Thyroid gland (tissue), 4 donors: ENCODE data around the gene ACSS1. TPM values are rescaled to one million over a fixed set of nuclear protein-coding genes. Genes with fewer than 3 reads are reported as not detected.

Source experiments
- DNase-seq, 2 donors: peaks; one replicate each; pipeline ENCODE4 v3.0.0-alpha.2; 2019
- H3K27ac ChIP-seq, 3 donors: fragments of 200-600 bp; sonication (generic); 1 replicate in 2 of 3; 2 replicates in 1 of 3; pipeline ENCODE4 v1.5.1; 2016 to 2019; ENCODE audit warnings: mild to moderate bottlenecking in 1 of 3, moderate library complexity in 1 of 3
- H3K27me3 ChIP-seq: fragments of 200-600 bp; sonication (generic); one replicate; pipeline ENCODE4 v1.5.1; 2019
- H3K36me3 ChIP-seq, 2 donors: fragments of 200-600 bp; sonication (generic); one replicate each; pipeline ENCODE4 v1.5.1; 2016 to 2019
- H3K4me1 ChIP-seq, 2 donors: fragments of 200-600 bp; sonication (generic); one replicate each; pipeline ENCODE4 v1.5.1; 2017 to 2019
- H3K4me3 ChIP-seq, 3 donors: fragments of 200-600 bp; sonication (generic); replicated peaks in 1 of 3; 1 replicate in 2 of 3; 2 replicates in 1 of 3; pipeline ENCODE4 v1.5.1; 2016; ENCODE audit warnings: mild to moderate bottlenecking in 1 of 3
- H3K9me3 ChIP-seq: fragments of 200-600 bp; sonication (generic); one replicate; pipeline ENCODE4 v1.5.1; 2017
- POLR2A ChIP-seq, 2 donors: fragments of 450-650 bp; IDR thresholded peaks; one replicate each; pipeline ENCODE4 v1.6.1; 2017; ENCODE audit warnings: antibody characterized with exemption in 2 of 2, mild to moderate bottlenecking in 2 of 2, moderate library complexity in 1 of 2
- WGBS, 2 donors: methylation state at CpG; one replicate each; pipeline ENCODE4 v1.1.5; 2017; 5-methylcytosine and 5-hydroxymethylcytosine counted together
- intact Hi-C: fragments of 100-400 bp; cut with DNase I; formaldehyde crosslinking; loops from one replicate; pipeline ENCODE4 v1.15.1; 2023
- total RNA-seq, 4 donors: library from RNA; depleted of rRNA; stranded (reverse); fragments of >200 nt; gene quantifications; one replicate each; pipeline ENCODE4 v1.2.3, GENCODE V29; 2016
- TF ChIP-seq, protein P1 (sequence below), 6 experiments: fragments of 200-600 bp in 3 of 6; fragments of 450-650 bp in 3 of 6; sonication (generic) in 3 of 6; IDR thresholded peaks; one replicate each; pipeline ENCODE4 v1.5.1; 2016 to 2019; ENCODE audit warnings: antibody characterized with exemption in 6 of 6, mild to moderate bottlenecking in 2 of 6, inconsistent platforms in 1 of 6, moderate library complexity in 1 of 6

Gene ACSS1
- total RNA-seq, 4 donors from 2014 or later, result 45.8 to 57.4 (median 52.1) TPM

DNA sequence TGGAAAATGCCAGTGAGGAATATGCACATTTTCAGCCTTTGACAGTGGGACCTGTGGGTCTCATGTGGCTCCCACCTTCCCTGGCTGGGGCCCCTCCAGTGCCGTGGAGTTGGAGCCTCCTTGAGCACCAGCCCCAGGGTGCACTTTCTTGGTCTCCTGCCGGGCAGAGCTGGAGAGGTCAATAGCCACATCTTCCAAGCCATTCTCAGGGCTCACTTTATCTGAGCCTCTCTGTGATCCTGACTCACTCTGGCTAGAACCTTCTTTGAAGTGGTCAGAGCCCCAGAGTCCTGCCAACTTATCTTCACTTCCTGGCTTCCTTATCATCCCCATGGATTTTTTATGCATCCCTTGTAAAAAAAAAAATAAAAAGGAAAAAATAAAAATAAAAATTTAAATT, 18.3 kb upstream of the ACSS1 start:
- WGBS, 2 donors, result 64 to 79% methylated on average over 2 of the region's 2 CpGs
- Histone ChIP-seq H3K27ac (no peak overlapping the region), H3K4me3 (no peak overlapping the region), H3K36me3 (no peaks in the 10 kb centered on the region), H3K27me3 (peaks cover 9% of the 10 kb centered on the region), H3K4me1 (peaks cover 8 to 9% of the 10 kb centered on the region in 2 donors), H3K9me3 (no peaks in the 10 kb centered on the region)
- DNase-seq, result no peak
- intact Hi-C loops, result loop anchor here (10.0 kb wide), 1 partner anchor 329 kb away; the partner anchor contains the start of gene GINS1
- TF ChIP-seq POLR2A (IDR thresholded peaks at IDR 0.05), result no peak
- TF ChIP-seq, protein P1, sequence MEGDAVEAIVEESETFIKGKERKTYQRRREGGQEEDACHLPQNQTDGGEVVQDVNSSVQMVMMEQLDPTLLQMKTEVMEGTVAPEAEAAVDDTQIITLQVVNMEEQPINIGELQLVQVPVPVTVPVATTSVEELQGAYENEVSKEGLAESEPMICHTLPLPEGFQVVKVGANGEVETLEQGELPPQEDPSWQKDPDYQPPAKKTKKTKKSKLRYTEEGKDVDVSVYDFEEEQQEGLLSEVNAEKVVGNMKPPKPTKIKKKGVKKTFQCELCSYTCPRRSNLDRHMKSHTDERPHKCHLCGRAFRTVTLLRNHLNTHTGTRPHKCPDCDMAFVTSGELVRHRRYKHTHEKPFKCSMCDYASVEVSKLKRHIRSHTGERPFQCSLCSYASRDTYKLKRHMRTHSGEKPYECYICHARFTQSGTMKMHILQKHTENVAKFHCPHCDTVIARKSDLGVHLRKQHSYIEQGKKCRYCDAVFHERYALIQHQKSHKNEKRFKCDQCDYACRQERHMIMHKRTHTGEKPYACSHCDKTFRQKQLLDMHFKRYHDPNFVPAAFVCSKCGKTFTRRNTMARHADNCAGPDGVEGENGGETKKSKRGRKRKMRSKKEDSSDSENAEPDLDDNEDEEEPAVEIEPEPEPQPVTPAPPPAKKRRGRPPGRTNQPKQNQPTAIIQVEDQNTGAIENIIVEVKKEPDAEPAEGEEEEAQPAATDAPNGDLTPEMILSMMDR (IDR thresholded peaks at IDR 0.05), result no peak

DNA sequence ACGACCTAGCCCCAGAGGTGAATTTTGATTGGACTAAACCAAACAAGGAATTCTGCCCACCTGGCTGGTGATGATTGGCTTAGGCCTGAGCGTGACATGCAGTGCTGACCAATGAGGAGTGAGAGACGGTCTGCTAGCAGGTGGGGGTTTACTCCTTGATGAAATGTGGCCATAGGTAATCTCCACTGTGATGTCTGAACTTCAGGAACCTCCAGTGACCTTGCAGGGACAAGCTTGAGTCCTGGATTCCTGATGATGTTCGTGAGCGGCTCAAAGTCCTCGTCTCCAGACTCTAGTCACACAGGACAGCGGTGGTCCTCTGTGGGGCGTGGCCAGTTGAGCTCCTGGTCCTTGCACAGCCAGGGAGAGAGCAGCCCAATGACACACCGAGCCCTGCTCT, 15.6 kb upstream of the ACSS1 start:
- no peak for DNase-seq
- TF ChIP-seq, protein P1 (IDR thresholded peaks at IDR 0.05), result no peak
- TF ChIP-seq POLR2A (IDR thresholded peaks at IDR 0.05), result no peak
- H3K9me3 ChIP-seq, result no peaks in the 10 kb centered on the region
- peaks cover 6 to 7% of the 10 kb centered on the region in 2 donors for H3K4me1 ChIP-seq
- no peak overlapping the region for H3K27ac ChIP-seq
- no peaks in the 10 kb centered on the region for H3K36me3 ChIP-seq
- no peak overlapping the region for H3K4me3 ChIP-seq
- intact Hi-C loops, result loop anchor here (10.0 kb wide), 1 partner anchor 331 kb away; the partner anchor contains the start of gene GINS1
- 85 to 86% methylated on average over 9 of the region's 9 CpGs for WGBS, 2 donors
- H3K27me3 ChIP-seq, result no peaks in the 10 kb centered on the region

DNA sequence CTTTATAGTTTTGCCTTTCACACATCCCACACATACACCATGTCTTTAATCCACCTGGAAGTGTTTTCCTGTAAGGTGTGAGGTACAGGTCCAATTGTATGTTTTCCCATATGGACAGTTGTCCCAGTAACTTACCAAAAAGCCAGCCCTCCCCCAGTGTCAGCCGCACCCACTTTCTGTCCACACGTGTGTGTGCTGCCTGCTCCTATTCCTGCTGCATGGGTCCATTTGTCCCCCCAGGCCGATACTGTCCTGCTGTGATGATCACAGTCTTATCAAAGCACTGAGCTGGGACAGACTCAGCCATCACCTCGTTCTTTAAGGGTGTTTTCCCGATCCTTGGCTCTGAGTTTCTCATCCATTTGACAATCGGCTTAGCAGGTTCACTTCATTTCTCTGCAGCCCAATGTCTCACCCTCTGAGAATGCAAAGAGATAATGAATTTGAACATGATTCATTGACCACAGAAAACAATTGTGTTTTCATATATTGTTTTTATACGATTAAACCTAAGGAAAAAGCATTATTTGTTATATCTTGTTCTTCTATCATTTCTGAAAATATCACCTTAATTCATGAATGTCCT, 14.4 kb upstream of the ACSS1 start:
- H3K4me1 ChIP-seq, result no peaks in the 10 kb centered on the region
- no peaks in the 10 kb centered on the region for H3K27me3 ChIP-seq
- TF ChIP-seq, protein P1 (IDR thresholded peaks at IDR 0.05), result no peak
- no peak for TF ChIP-seq POLR2A (IDR thresholded peaks at IDR 0.05)
- no peak overlapping the region for H3K4me3 ChIP-seq
- 67 to 68% methylated on average over 7 of the region's 7 CpGs for WGBS, 2 donors
- H3K9me3 ChIP-seq, result no peaks in the 10 kb centered on the region
- intact Hi-C loops, result loop anchor here (10.0 kb wide), 1 partner anchor 332 kb away; the partner anchor contains the start of gene GINS1
- H3K27ac ChIP-seq, result no peak overlapping the region
- no peaks in the 10 kb centered on the region for H3K36me3 ChIP-seq
- DNase-seq, result no peak

DNA sequence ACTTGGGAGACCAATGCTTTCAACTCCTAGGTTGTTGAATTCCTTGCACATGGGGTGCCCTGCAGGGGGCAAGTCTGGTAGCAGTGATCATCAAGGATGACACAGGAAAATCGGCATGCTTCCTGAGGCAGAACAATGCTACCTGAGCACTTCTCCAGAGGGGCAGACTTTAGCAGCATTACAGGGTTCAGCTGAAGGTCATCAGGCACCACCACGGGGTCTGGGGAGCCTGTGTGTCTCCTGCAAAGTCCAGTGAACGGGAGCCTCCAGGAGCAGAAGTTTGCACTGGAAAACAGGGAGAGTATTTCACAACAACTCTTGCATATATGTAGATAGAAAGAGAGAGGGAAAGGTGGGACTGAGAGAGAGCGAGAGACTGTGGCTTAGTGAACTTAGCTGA, 13.8 kb upstream of the ACSS1 start:
- intact Hi-C loops, result loop anchor here (10.0 kb wide), 1 partner anchor 333 kb away; the partner anchor contains the start of gene GINS1
- TF ChIP-seq, protein P1 (IDR thresholded peaks at IDR 0.05), result no peak
- no peak for TF ChIP-seq POLR2A (IDR thresholded peaks at IDR 0.05)

DNA sequence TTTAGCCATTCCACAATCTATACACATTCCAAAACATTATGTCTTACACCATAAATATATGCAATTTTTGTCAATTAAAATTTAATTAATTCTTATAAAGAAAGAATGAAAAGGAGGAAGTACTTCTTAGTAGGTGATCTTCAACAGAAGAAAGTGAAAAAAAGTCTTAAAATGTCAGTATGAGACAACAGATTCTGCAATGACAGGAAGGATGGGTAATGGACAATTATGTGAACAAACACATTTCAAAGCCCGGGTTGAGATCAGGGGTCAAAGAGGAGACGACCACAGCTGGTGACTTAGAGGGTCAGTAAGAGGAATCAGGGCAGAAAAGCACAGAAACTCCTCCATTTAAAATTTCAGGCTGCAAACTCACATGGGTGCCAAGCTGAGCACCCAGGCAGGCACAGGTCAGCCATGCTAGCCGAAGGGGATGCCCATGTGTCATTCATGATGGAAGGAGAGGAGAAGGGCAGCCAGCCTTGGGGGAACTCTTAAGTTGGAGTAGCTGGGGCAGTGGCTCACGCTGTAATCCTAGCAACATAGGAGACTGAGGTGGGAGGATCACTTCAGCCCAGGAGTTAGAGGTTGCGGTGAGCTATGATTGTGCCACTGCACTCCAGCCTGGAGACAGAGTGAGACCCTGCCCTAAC, 13.0 kb upstream of the ACSS1 start:
- no peak for DNase-seq
- H3K4me3 ChIP-seq, result no peak overlapping the region
- intact Hi-C loops, result loop anchor here (10.0 kb wide), 1 partner anchor 334 kb away; the partner anchor contains the start of gene GINS1
- H3K9me3 ChIP-seq, result no peaks in the 10 kb centered on the region
- 69 to 81% methylated on average over 5 of the region's 5 CpGs for WGBS, 2 donors
- H3K36me3 ChIP-seq, result no peaks in the 10 kb centered on the region
- H3K27ac ChIP-seq, result no peak overlapping the region
- H3K4me1 ChIP-seq, result peaks cover 0 to 7% of the 10 kb centered on the region in 2 donors
- H3K27me3 ChIP-seq, result no peaks in the 10 kb centered on the region
- TF ChIP-seq POLR2A (IDR thresholded peaks at IDR 0.05), result no peak

More for the DNA sequence above, 13.8 kb upstream of the ACSS1 start:
- Histone ChIP-seq H3K9me3 (no peaks in the 10 kb centered on the region), H3K4me1 (no peaks in the 10 kb centered on the region), H3K27me3 (no peaks in the 10 kb centered on the region), H3K36me3 (no peaks in the 10 kb centered on the region), H3K4me3 (no peak overlapping the region), H3K27ac (no peak overlapping the region)
- 40% methylated on average over 4 of the region's 4 CpGs for WGBS, 2 donors
- DNase-seq, result no peak
